Measurements from ENCODE around the gene C6orf89. TPM values are rescaled to one million over a fixed set of nuclear protein-coding genes. Genes with fewer than 3 reads are reported as not detected.

Gene C6orf89
- total and polyA plus RNA-seq, 2 of the 13 experiments (the other 11 are each of a cell fraction or from before 2014, with no cell fraction given) = 22.1 to 32.2 TPM

GRCh38 chr6:36920049-36920448 lies 34.3 kb downstream of the C6orf89 start:
- ChIA-PET POLR2A (no interaction called here), CTCF (ENCODE audit: low intra/inter-chr PET ratio, low total read pairs) (no interaction called here)
- no peak overlapping the region for H3K9ac ChIP-seq (ENCODE audit: insufficient read depth, low read depth, low read length)
- H3K79me2 ChIP-seq (ENCODE audit: insufficient read depth, low read length) = no peaks in the 10 kb centered on the region
- DNase-seq (ENCODE audit: low spot score) (no peak), FAIRE-seq (no peak), ATAC-seq (no peak)
- H3K27me3 ChIP-seq (ENCODE audit: control insufficient read depth in 1 of 2, insufficient read depth in 2 of 2, low read length in 2 of 2) = no peaks in the 10 kb centered on the region
- intact Hi-C loops (cut with micrococcal nuclease; ENCODE audit: unreplicated experiment) (no loop called here), in situ Hi-C loops (cut with HindIII; ENCODE audit: extremely low pct_ligation_motif_present, low pct_unique_long_range_greater_than_20kb) (no loop called here)
- no peaks in the 10 kb centered on the region for H3K4me1 ChIP-seq (ENCODE audit: insufficient read depth, low read length)
- no peak overlapping the region for H3K27ac ChIP-seq (ENCODE audit: extremely low read length, insufficient read depth, low read length)
- peaks cover 7 to 45% of the 10 kb centered on the region in 2 experiments; a peak in 4 of 5 replicates for H3K36me3 ChIP-seq (replicated peaks in 1 of 2; ENCODE audit: control insufficient read depth in 1 of 2, insufficient read depth in 2 of 2, low read length in 2 of 2)
- TF ChIP-seq, protein P1, sequence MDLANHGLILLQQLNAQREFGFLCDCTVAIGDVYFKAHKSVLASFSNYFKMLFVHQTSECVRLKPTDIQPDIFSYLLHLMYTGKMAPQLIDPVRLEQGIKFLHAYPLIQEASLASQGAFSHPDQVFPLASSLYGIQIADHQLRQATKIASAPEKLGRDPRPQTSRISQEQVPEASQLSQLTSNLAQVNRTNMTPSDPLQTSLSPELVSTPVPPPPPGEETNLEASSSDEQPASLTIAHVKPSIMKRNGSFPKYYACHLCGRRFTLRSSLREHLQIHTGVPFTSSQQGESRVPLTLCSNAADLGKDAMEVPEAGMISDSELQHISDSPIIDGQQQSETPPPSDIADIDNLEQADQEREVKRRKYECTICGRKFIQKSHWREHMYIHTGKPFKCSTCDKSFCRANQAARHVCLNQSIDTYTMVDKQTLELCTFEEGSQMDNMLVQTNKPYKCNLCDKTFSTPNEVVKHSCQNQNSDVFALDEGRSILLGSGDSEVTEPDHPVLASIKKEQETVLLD (CRISPR knock-in tag; IDR thresholded peaks at IDR 0.05; ENCODE audit: low read depth) = no peak
- TF ChIP-seq FOSL2 (CRISPR knock-in tag; IDR thresholded peaks at IDR 0.05) = peak; percentile 62
- no peak for TF ChIP-seq NBN (conservative IDR thresholded peaks at IDR 0.05)
- no peak for TF ChIP-seq ZNF720 (CRISPR knock-in tag; IDR thresholded peaks at IDR 0.05)
- no peaks in the 10 kb centered on the region for H3K9me3 ChIP-seq (ENCODE audit: low read length)
- H2AFZ ChIP-seq (ENCODE audit: low read length) = no peak overlapping the region
- no peak overlapping the region for H3K4me3 ChIP-seq (replicated peaks in 1 of 3; ENCODE audit: insufficient read depth in 1 of 3, low read depth in 2 of 3, low read length in 3 of 3)
- BruUV-seq (replicated peaks) = no TSS peak
- 95% methylated on average over 4 of the region's 4 CpGs for WGBS (ENCODE audit: low lambda C conversion rate)
- no peak overlapping the region for H3K4me2 ChIP-seq (ENCODE audit: low read depth, low read length)
- no peaks in the 10 kb centered on the region for H4K20me1 ChIP-seq (ENCODE audit: insufficient read depth, low read length)

GRCh38 chr6:36920546-36920945 lies 34.8 kb downstream of the C6orf89 start:
- FAIRE-seq (no peak), ATAC-seq (no peak), DNase-seq (ENCODE audit: low spot score) (no peak)
- peaks cover 5 to 40% of the 10 kb centered on the region in 2 experiments; a peak in 4 of 5 replicates for H3K36me3 ChIP-seq (replicated peaks in 1 of 2; ENCODE audit: control insufficient read depth in 1 of 2, insufficient read depth in 2 of 2, low read length in 2 of 2)
- no peaks in the 10 kb centered on the region for H3K27me3 ChIP-seq (ENCODE audit: control insufficient read depth in 1 of 2, insufficient read depth in 2 of 2, low read length in 2 of 2)
- H3K27ac ChIP-seq (ENCODE audit: extremely low read length, insufficient read depth, low read length) = no peak overlapping the region
- no peak overlapping the region for H3K9ac ChIP-seq (ENCODE audit: insufficient read depth, low read depth, low read length)
- H3K9me3 ChIP-seq (ENCODE audit: low read length) = no peaks in the 10 kb centered on the region
- intact Hi-C loops (cut with micrococcal nuclease; ENCODE audit: unreplicated experiment) = no loop called here
- H2AFZ ChIP-seq (ENCODE audit: low read length) = no peak overlapping the region
- BruUV-seq (replicated peaks) = no TSS peak
- H3K79me2 ChIP-seq (ENCODE audit: insufficient read depth, low read length) = no peaks in the 10 kb centered on the region
- no peaks in the 10 kb centered on the region for H3K4me1 ChIP-seq (ENCODE audit: insufficient read depth, low read length)
- CTCF ChIA-PET (ENCODE audit: low intra/inter-chr PET ratio, low total read pairs) = no interaction called here
- no peak overlapping the region for H3K4me3 ChIP-seq (replicated peaks in 1 of 3; ENCODE audit: insufficient read depth in 1 of 3, low read depth in 2 of 3, low read length in 3 of 3)
- no peak overlapping the region for H3K4me2 ChIP-seq (ENCODE audit: low read depth, low read length)
- POLR2A ChIA-PET = no interaction called here
- WGBS (ENCODE audit: low lambda C conversion rate) = 88% methylated on average over 5 of the region's 5 CpGs
- no peaks in the 10 kb centered on the region for H4K20me1 ChIP-seq (ENCODE audit: insufficient read depth, low read length)
- in situ Hi-C loops (cut with HindIII; ENCODE audit: extremely low pct_ligation_motif_present, low pct_unique_long_range_greater_than_20kb) = no loop called here
- no peak for TF ChIP-seq CAMTA2 (CRISPR knock-in tag; IDR thresholded peaks at IDR 0.05; ENCODE audit: borderline replicate concordance)
- no peak for TF ChIP-seq NCOA1 (CRISPR knock-in tag; IDR thresholded peaks at IDR 0.05)
- TF ChIP-seq ZNF768 (CRISPR knock-in tag; IDR thresholded peaks at IDR 0.05) = no peak
- no peak for TF ChIP-seq HCFC1 (IDR thresholded peaks at IDR 0.05; ENCODE audit: low read depth, low read length)
- no peak for TF ChIP-seq ELF4 (CRISPR knock-in tag; IDR thresholded peaks at IDR 0.05; ENCODE audit: borderline replicate concordance)
- no peak for TF ChIP-seq EHMT2 (IDR thresholded peaks at IDR 0.05; ENCODE audit: borderline replicate concordance, low read depth, low read length)
- no peak for TF ChIP-seq MNT (IDR thresholded peaks at IDR 0.05)
- TF ChIP-seq NR2F6 (IDR thresholded peaks at IDR 0.05) = no peak
- no peak for TF ChIP-seq NR2F6 (CRISPR knock-in tag; IDR thresholded peaks at IDR 0.05)
- no peak for TF ChIP-seq ZNF562 (CRISPR knock-in tag; IDR thresholded peaks at IDR 0.05; ENCODE audit: borderline replicate concordance)
- TF ChIP-seq, protein P2, sequence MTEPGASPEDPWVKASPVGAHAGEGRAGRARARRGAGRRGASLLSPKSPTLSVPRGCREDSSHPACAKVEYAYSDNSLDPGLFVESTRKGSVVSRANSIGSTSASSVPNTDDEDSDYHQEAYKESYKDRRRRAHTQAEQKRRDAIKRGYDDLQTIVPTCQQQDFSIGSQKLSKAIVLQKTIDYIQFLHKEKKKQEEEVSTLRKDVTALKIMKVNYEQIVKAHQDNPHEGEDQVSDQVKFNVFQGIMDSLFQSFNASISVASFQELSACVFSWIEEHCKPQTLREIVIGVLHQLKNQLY (CRISPR knock-in tag; IDR thresholded peaks at IDR 0.05) = no peak
- TF ChIP-seq SIN3B (IDR thresholded peaks at IDR 0.05; ENCODE audit: low read length) = no peak
- TF ChIP-seq PHF8 (CRISPR knock-in tag; IDR thresholded peaks at IDR 0.05) = no peak

Data from HepG2 (cell line).